Astrocyte (in vitro differentiated cells and primary cell): ENCODE results near the gene RAPGEF4.

Source experiments
- CTCF ChIP-seq: IDR thresholded peaks from 2 replicates; pipeline ENCODE4 v1.5.1; 2011; ENCODE audit warnings: low read depth, mild to moderate bottlenecking, inconsistent platforms, low read length, moderate library complexity; ENCODE audit not compliant: insufficient read depth
- EZH2 ChIP-seq: IDR thresholded peaks from 2 replicates; pipeline ENCODE4 v1.6.1; 2012; ENCODE audit warnings: mild to moderate bottlenecking, low read length, inconsistent platforms; ENCODE audit not compliant: insufficient read depth

DNA sequence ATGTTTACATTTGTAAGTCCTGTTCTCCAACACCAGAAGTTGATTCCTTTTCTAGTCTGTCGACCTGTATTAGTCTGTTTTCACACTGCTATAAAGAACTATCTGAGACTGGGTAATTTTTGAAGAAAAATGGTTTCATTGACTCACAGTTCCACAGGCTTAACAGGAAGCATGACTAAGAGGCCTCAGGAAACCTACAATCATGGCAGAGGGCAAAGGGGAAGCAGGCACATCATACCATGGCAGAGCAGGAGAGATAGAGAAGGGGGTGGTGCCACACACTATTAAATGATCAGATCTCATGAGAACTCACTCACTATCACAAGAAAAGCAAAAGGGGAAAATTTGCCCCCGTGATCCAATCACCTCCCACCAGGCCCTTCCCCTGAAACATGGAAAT is 227.2 kb downstream of the RAPGEF4 start:
- TF ChIP-seq CTCF, result no peak
- no peak for TF ChIP-seq EZH2
